GM19324 (cell line): Measurements from ENCODE around the gene RFNG.
A peak's percentile ranks its signal among the peaks of the same experiment; 100 is the strongest.

Experiments used
- ATAC-seq: cut with Tn5 transposase; IDR thresholded peaks from one replicate; pipeline ENCODE4 v1.9.1; 2021; ENCODE audit warnings: mild to moderate bottlenecking, moderate library complexity; ENCODE audit not compliant: unreplicated experiment, low FRiP score

The RFNG gene

DNA sequence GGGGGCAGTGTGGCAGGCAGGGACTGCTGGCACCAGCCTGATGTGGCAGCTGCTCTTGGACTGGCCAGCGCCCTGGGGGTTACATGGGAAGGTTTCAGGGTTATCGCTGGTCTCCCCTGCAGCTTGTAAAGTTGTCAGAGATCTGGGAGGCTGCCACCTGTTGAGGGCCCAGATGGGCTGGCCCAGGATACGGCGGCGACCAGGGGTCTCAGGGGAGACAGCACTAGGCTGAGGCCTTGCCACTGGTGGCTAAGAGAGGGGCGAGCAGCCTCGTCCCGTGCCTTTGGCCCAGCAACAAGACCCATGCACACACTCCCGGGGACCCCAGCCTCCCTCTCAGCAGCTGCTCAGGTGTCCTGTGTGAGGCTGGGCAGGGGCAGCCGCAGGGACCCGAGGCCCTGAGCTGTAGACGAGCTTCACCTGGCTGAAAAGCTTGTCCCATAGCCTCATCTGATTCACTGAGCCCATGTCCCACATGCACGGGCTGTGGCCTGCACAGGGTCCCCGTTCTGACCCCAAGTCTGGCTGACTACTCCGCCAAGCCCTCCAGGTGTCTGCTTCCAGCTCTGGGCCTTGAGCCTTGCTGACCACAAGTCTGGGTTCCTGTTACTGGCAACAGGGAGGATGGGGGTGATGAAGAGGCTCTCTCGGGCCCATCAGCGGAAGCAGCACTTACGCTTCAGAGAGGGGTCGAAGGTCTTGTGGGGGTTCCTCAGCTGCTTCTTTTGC lies 7.8 kb upstream of the RFNG start:
- no peak for ATAC-seq

DNA sequence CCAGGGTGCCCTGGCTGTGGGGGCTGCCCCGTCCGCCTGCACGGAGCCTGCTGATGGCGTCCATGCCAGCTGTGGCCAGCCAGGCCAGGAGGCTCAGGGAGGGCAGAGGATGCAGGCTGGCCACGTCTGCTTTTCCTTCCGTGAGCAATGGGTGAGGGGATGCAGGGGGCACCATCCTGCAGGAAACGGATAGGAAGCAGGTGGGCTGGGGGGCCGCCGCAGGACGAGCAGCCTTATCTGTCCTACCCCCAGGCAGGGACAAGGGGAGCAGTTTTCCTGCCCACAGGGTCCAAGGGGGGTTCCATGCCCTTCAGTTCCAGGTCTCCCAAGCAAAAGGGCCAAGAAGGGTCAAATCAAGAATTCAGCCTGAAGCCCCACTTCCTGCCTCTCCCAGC lies 7.2 kb upstream of the RFNG start:
- no peak for ATAC-seq

DNA sequence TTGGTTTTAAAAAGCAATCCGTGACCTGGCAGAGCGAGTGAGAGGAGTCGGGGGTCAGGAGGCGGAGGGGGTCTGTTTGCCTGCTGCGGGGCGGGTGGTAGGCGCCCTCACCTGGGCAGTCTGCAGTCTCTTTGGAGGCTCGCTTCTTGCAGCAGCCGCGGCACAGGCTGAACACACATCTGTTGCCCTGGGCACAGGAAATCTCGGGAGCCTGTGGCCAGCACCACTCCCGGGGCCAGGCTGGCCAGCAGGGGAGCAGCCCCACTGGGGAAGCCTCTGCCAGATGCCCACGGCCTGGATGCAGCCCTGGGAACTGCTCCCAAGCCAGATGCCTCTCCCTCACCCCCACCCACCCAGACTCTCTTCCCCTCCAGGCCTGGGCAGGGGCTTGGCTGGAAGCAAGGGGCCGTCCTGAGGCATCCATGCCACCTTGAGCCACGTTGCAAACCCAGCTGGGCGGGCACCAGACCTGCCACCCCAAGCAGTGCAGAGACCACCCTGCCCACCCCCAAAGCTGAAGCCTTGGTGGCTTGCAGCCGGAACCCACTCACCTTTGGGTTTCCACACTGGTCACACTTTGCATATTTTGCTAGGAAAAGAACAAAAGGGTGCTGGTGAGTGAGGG lies 6.7 kb upstream of the RFNG start:
- no peak for ATAC-seq

DNA sequence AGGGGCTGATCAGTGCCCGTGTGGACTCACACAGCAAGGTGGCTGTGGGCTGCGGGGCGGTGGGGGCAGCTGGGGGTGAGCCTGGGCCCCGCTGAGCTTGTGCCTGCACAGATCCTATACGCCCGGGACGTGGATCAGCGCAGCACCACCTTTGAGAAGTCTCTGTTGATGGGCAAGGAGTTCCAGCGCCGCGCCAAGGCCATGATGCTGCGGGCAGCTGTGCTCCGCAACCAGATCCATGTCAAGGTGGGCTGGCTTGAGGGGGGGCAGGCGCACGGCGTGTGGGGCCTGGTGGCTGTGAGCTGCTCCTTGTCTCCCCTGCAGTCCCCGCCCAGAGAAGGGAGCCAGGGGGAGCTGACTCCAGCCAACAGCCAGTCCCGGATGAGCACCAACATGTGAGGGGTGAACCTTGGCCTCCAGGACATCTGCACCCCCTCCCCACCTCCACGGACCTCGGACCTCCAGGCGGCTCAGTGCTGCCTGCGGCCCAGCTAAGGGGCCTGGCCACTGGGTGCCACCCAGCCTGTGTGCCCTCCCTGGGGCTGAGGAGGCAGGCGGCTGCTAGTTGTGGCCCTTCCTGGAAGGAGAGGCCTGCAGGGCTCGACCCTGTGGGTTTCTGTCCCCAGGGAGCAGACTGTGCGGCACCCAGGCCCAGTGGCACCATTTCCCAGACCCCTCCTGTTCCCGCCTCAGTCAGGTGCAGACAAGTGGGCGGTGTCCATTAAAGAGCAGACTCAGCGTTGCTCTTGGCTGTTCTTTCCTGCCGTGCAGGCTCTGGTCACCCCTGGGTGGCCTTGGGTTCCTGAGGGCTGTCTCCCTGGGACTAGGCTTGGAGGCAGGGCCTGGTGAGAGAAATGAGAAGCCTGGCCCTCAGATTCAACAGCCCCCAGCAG lies 5.4 kb upstream of the RFNG start:
- ATAC-seq = no peak

DNA sequence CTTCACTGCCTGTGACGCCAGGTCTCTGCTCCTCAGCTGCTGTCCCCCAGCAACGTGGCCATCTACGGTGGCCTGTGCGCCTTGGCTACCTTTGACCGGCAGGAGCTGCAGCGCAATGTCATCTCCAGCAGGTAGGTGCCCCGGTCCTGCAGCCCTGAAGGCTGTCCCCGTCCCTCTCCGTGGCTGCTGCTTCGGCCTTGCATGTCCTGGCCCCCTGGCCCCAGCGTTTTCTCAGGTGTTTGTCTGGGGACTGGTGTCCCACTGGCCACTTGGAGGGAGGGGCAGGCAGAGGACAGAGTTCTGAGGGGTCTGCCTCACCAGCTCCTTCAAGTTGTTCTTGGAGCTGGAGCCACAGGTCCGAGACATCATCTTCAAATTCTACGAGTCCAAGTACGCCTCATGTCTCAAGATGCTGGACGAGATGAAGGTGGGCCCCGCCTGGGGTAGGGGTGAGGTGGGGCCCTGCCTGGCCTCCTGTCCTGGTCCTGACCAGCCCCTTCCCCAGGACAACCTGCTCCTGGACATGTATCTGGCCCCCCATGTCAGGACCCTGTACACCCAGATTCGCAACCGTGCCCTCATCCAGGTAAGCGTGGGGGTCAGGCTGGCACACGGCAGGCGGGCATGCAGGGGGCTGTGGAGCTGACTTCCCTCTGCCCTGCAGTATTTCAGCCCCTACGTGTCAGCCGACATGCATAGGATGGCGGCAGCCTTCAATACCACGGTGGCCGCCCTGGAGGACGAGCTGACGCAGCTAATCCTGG lies 4.5 kb upstream of the RFNG start:
- ATAC-seq = no peak

DNA sequence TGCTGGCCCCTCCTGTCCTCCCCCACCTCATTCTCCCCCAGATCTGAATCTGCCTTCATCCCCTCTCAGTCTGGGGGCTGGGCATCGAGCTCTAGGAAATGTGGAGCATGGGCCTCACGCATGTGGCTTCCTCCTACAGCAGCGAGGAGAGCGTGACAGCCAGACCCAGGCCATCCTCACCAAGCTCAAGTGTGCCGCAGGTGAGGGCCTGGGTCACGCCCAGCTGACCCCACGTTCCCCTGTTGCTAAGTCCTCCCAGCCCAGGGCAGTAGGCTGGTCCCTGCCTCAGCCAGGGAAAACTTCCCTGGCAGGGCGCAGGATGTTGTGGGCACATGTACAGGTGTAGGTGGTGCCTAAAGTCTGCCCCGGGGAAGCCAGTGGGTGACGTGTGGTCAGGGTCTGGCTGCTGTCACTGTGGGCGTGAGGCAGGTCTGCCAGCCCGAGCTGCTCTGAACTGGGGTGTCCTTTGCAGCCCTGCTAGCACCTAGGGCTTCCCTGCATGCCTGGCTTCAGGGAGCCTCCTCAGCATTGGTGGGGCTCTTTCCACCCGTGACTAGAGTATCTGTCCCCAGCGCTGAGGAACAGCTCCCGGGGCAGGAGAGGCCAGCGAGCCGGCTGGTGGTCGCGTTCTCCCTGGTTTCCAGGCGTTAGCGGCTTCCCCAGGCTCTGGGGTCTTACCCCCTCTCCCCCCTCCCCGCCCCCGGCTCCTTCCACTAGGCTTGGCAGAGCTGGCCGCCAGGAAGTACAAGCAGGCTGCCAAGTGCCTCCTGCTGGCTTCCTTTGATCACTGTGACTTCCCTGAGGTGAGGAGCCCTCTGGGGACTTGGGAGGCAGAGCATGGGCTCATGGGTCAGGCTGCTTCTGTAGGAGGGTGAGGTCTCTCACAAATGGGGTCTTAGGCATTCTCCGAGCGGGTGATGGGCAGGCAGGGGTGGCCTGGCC lies 3.7 kb upstream of the RFNG start:
- ATAC-seq = no peak

DNA sequence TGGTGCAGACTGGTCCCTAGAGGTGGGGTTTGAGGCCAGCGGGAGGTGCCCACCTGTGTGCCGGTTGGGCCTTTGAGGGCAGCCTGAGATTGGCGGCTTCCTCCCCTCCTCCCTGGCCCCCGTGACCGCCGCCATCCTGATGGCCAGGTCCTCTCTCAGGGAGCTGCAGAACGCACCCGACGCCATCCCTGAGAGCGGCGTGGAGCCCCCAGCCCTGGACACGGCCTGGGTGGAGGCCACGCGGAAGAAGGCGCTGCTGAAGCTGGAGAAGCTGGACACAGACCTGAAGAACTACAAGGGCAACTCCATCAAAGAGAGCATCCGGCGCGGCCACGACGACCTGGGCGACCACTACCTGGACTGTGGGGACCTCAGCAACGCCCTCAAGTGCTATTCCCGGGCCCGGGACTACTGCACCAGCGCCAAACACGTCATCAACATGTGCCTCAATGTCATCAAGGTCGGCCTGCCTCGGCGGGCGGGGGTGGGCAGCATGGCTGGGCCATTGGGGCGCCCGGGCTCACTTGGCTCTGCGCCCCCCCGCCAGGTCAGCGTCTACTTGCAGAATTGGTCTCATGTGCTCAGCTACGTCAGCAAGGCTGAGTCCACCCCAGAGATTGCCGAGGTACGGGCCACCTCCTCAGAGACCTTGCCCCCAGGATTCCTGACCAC lies 2.9 kb upstream of the RFNG start:
- ATAC-seq = no peak

DNA sequence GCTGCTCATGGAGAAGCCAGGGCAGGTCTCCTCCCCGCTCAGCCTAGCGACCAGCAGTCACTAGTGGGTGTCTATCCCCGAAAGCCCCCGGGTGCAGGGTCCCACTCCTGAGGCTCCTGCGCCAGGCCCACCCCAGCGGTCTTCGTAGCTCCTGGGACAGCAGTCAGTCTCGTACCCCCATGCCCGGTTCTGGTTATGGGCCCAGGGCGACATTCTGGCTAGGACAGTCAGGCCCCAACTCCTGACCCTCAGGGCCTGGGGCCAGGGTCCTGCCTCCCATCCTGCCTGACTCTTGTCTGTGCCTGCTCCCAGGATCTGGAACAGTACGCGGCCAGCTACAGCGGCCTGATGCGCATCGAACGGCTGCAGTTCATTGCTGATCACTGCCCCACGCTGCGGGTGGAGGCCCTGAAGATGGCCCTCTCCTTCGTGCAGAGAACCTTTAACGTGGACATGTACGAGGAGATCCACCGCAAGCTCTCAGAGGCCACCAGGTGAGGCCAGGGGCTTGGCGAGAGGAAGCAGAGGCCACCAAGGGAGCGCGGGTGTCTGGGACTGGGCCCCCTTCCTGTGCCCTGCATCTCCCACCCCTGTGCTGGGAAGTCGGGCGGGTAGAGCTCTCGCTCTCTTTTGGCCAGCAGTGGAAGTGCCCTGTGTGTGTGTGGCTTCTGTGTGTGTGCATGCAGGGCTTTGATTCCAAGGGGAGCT lies 2.1 kb upstream of the RFNG start:
- no peak for ATAC-seq

DNA sequence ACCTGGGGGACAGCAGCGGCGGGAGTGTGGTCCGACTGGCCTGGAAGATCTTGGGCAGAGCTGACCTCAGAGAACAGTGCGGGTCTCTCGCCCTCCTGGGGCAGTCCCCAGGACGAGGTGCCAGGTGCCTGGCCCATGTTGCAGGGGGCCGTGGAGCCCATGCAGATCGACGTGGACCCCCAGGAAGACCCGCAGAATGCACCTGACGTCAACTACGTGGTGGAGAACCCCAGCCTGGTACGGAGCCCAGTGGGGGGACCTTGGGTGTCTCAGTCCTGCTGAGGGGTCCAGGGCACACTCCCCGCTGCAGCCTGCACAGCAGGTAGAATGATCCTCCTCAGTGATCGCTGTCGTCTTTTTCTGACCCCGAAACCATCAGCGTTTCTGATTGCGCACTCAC lies 1.5 kb upstream of the RFNG start:
- ATAC-seq = no peak

DNA sequence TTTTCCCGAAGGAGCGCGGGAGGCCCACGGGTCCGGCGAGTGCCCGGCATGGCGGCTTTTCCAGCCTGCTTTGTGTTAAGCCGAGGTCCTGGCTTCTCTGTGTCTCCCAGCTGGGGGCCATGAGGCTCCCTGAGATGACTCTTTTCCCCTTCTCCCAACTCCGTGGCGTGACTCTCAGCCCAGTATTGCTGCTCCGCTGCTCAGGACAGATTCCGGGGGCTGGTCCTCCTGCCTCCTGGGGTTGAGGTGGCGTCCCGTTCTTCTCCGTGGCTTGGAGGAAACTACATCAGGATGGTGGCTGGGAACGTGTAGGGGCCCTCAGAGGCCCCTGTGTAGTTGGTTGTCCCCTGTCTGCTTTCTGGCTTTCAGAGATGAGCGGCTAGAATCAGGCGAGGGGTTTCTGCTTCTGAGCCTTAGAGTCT lies 1.0 kb upstream of the RFNG start:
- no peak for ATAC-seq

DNA sequence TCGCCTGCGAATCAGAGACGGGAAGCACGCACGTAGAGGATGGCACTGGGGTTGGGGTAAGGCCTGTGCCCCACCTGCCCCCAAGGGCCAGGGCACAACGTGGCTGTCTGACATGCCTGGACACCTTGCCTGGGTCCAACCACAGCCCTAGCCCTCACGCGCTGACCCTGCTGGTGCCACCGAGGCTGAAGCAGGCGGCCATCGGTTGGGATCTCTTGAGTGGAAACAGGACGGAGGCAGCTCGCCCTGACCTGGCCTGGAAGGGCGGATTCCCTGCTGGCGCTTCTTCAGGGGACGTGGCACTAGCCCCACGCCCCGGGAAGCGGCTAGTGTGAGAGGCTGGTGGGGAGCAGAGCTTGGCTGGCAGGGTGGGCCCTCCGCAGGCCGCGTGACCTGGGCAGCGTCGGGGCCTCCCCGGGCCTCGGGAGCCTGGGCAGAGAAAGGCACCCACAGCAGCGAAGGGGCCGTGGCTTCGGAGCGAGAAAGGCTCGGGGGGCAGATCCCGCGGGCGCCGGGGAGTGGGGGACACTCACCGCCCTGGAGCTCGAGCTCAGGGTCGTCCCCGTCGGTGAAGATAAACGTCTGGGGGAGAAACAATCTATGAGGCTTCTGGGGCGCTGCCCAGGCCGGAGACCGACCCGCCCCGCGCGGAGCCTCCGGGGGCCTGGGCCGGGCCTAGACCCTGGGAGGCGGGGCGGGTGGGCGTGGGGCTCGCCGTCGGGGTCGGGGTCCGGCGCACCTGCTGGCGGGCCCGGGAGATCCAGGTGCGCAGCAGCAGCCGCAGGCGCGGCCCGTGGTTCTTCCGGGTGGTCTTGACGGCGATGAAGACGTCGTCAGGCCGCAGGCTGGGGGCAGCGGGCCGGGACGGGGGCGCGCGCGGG lies 610 bp downstream of the RFNG start:
- peak; percentile 8 for ATAC-seq

DNA sequence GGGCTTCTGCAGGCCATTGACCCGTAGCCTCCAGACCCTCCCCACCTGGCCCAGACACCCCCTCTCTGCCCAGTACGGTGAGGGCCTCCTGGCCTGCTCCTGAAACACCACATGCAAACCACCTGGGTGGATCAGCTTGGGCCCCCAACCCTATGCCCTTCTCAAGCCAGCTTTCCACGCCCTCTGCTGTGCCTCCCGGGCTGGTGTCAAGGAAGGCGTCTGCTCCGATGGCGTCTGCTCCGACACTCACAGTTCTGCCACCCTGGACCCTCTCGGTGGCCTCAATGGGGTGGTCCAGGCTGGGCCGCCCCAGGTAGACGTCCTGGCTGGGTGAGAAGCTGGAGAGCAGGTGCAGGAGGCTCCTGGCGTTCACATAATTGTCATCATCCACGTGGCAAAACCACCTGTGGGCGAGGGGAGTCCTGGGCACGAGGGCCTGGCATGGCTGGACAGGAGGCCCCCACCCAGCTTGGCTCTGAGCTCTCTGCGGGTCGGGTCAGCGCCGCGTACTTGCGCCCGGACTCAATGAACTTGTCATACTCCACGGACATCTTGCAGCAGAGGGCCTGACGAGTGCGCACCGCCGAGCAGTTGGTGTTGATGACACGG lies 1.4 kb downstream of the RFNG start:
- ATAC-seq = no peak

DNA sequence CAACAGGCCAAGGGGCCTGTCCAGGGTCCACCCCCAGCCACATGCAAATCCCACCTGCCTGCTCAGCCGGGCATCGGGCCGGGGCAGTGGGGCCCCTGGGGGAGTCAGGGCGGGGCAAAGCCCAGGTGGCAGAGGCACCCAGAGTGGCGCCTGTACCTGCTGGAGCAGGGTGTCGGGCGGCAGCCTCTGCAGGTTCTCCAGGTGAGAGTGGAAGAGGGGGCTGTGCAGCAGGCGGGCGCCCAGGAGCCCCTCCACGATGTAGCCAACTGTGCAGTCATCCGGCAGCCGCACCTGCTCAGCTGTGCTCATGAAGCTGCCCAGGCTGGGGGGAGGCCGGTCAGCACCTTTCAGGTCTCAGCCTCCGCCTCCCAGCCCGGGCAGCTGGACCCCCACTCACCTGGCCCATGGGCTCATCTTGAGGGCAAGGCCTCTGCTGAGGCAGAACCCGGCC lies 2.1 kb downstream of the RFNG start:
- no peak for ATAC-seq

DNA sequence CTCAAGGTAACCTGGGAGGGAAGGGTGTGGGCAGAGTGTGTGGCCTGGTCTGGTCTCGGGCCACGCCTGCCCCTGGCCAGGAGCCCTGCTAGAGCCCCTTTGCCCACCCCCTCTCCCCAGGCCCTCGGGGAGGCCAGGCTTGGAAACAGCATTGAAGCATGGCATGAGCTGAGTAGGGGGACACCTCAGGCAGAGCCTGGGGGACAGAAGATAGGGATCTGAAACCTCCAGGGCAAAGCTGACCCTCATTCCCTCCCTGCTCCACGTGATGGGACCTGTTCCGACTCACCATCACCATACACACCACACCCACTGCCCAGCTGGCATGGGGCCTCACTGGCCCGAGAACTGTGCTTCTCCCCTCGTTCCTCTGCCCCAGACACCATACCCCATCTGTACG lies 2.5 kb downstream of the RFNG start:
- no peak for ATAC-seq

DNA sequence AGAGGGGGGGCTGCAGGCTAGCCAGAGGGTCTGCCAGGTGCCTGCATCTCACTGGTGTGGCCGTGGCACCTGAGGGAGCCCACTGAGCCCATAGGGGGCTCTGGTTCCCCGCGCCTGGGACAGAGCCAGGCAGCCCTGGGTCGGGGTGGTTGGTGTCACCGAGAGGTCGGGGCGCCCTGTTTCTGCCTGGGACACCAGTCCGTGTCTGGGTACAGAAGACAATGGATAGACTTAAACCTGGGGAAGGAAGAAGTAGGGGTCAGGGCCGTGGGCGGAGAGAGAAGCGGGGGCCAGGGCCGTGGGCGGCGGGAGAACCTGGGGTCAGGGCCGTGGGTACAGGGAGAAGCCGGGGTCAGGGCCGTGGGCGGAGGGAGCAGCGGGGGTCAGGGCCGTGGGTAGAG lies 3.0 kb downstream of the RFNG start:
- ATAC-seq = no peak

DNA sequence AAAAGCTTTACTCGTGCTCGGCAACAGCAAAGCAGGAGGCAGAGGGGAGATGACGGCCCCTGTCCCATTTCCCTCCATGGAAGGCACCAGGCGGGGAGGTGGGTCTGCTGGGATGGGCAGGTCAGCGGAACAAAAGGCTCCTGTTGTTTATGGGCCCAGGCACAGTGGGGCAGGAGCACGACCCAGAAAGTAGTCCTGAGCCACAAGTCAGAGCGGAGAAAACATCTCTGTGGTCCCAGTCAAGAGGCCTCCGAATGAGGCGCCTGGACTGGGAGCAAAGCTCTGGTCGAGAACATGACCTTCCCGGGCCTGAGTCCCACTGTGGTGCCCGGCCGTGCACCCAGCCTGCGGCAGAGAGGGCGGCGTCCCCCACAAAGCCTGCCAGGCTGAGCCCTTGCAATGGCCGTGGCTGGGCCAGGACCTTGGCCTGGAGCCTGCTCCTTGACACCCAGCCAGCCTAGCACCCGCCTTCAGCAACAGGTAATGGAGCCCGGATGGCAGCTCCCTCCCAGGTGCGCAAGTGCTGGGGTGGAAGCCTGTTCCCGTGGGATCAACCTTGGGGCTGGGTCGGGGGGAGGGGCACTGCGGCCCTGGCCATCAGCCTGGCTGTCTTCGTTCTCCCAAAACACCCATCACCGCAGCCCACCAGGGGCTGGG lies 3.6 kb downstream of the RFNG start:
- no peak for ATAC-seq

DNA sequence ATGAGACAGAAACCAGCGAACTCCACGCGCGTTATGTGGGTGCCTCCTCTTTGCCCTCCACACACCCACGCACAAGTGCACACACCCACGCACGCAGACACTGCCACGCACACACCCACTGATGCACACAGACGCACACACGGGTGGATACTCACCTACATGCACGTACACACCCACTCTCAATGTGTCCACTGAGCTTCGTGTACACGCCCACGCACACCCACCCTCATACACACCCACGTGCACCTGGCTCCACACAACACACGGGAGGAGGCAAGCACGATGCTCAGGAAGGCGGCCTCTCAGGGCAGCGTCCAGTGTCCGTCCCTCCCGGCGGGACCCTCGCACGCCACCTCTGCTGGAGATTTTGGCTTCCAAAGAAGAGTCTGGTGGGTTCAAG lies 4.2 kb downstream of the RFNG start:
- no peak for ATAC-seq
